Gastrocnemius medialis (tissue), 4 donors: Measurements from ENCODE around the gene VPREB1.
"Not testable (repeated sequence)": the region's sequence is repeated elsewhere in the genome, so short reads cannot be mapped to it uniquely, and the experiment has no call there.

ENCODE experiments used
- POLR2A ChIP-seq, 2 donors: fragments of 450-650 bp; IDR thresholded peaks; one replicate each; pipeline ENCODE4 v1.6.1; 2017; ENCODE audit warnings: antibody characterized with exemption in 2 of 2, mild to moderate bottlenecking in 2 of 2, moderate library complexity in 2 of 2
- TF ChIP-seq, protein P1 (sequence below), 5 experiments: fragments of 450-650 bp in 3 of 5; fragments of 200-600 bp in 2 of 5; sonication (generic) in 2 of 5; IDR thresholded peaks in 4 of 5; conservative IDR thresholded peaks in 1 of 5; 1 replicate in 4 of 5; 2 replicates in 1 of 5; pipeline ENCODE4 v1.5.1; 2016 to 2019; ENCODE audit warnings: antibody characterized with exemption in 5 of 5, mild to moderate bottlenecking in 3 of 5, moderate library complexity in 3 of 5

DNA sequence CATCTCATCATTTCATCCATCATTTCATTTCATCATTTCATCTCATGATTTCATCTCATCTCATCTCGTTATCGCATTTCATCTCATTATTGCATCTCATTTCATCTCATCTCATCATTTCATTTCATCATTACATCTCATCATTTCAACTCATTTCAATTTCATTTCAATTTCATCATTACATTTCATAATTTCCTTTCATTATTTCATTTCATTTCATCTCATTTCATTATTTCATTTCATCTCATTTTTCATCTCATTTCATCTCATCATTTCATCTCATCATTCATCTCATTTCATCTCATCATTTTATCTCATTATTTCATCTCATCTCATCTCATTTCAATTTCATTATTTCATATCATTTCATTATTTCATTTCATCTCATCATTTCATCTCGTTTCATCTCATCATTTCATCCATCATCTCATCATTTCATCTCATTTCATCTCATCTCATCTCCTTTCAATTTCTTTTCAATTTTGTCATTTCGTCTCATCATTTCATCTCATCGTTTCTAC lies 42.6 kb downstream of the VPREB1 start:
- TF ChIP-seq, protein P1, sequence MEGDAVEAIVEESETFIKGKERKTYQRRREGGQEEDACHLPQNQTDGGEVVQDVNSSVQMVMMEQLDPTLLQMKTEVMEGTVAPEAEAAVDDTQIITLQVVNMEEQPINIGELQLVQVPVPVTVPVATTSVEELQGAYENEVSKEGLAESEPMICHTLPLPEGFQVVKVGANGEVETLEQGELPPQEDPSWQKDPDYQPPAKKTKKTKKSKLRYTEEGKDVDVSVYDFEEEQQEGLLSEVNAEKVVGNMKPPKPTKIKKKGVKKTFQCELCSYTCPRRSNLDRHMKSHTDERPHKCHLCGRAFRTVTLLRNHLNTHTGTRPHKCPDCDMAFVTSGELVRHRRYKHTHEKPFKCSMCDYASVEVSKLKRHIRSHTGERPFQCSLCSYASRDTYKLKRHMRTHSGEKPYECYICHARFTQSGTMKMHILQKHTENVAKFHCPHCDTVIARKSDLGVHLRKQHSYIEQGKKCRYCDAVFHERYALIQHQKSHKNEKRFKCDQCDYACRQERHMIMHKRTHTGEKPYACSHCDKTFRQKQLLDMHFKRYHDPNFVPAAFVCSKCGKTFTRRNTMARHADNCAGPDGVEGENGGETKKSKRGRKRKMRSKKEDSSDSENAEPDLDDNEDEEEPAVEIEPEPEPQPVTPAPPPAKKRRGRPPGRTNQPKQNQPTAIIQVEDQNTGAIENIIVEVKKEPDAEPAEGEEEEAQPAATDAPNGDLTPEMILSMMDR (IDR thresholded peaks at IDR 0.05 in 4 of 5, conservative IDR thresholded peaks at IDR 0.05 in 1 of 5), result not testable (repeated sequence)
- TF ChIP-seq POLR2A (IDR thresholded peaks at IDR 0.05), result not testable (repeated sequence)
